Caco-2 (cell line): Measurements from ENCODE around the gene CREB1. TPM values are rescaled to one million over a fixed set of nuclear protein-coding genes. Genes with fewer than 3 reads are reported as not detected.

Experiments used
- BruUV-seq: library from RNA; stranded (reverse); fragments of 400-500 nt; replicated peaks from 2 replicates; lab custom pipeline; 2021; lab: Mats Ljungman, UMichigan
- CTCF ChIA-PET: fragments of 300-600 bp; sonication (Branson Sonifier 250); formaldehyde crosslinking; loops from one replicate; lab custom pipeline; 2022; ENCODE audit warnings: antibody characterized with exemption; lab: Charles Lee
- POLR2A ChIA-PET: fragments of 300-600 bp; sonication (Branson Sonifier 250); formaldehyde crosslinking; loops from one replicate; lab custom pipeline; 2022; ENCODE audit warnings: antibody characterized with exemption; lab: Charles Lee
- DNase-seq, 2 experiments: peaks; one replicate each; pipeline versions ENCODE4 v3.0.0 to v3.0.0-alpha.2; 2020 to 2022
- H3K27me3 ChIP-seq: replicated peaks from 2 replicates; pipeline ENCODE4 v1.6.0; 2011; ENCODE audit warnings: low read length; ENCODE audit not compliant: control insufficient read depth, insufficient read depth
- H3K36me3 ChIP-seq: 2 replicates; pipeline ENCODE4 v1.5.1; 2011; ENCODE audit warnings: low read length; ENCODE audit not compliant: control insufficient read depth, insufficient read depth
- H3K4me1 ChIP-seq: fragments of 250-450 bp; sonication (Bioruptor Pico); 2 replicates; pipeline ENCODE4 v1.5.1; 2020; ENCODE audit warnings: mild to moderate bottlenecking
- H3K4me3 ChIP-seq: 2 replicates; pipeline ENCODE4 v1.5.1; 2011; ENCODE audit warnings: low read depth, mild to moderate bottlenecking, control low read depth, low read length
- H3K9me3 ChIP-seq: fragments of 250-450 bp; sonication (Bioruptor Pico); 2 replicates; pipeline ENCODE4 v1.5.1; 2020; ENCODE audit warnings: mild to moderate bottlenecking, moderate library complexity
- H3K27ac Mint-ChIP-seq: one replicate; pipeline ENCODE4 v1.8.0; 2022; ENCODE audit warnings: mixed read lengths; ENCODE audit not compliant: unreplicated experiment
- H3K27me3 Mint-ChIP-seq: one replicate; pipeline ENCODE4 v1.8.0; 2022; ENCODE audit warnings: mixed read lengths; ENCODE audit not compliant: insufficient read depth, unreplicated experiment
- H3K36me3 Mint-ChIP-seq: one replicate; pipeline ENCODE4 v1.8.0; 2022; ENCODE audit warnings: mild to moderate bottlenecking, mixed read lengths; ENCODE audit not compliant: insufficient read depth, unreplicated experiment
- H3K4me1 Mint-ChIP-seq: one replicate; pipeline ENCODE4 v1.8.0; 2022; ENCODE audit warnings: low read depth, mixed read lengths; ENCODE audit not compliant: unreplicated experiment
- H3K4me3 Mint-ChIP-seq: one replicate; pipeline ENCODE4 v1.8.0; 2022; ENCODE audit warnings: mild to moderate bottlenecking, moderate library complexity, mixed read lengths; ENCODE audit not compliant: unreplicated experiment
- H3K9me3 Mint-ChIP-seq: one replicate; pipeline ENCODE4 v1.8.0; 2022; ENCODE audit warnings: mixed read lengths; ENCODE audit not compliant: unreplicated experiment
- CTCF ChIP-seq, 2 experiments: fragments of 200-600 bp in 1 of 2; IDR thresholded peaks; 1 replicate in 1 of 2; 2 replicates in 1 of 2; pipeline versions ENCODE4 v1.5.1 to v1.8.0; 2011 to 2022; ENCODE audit warnings: antibody characterized with exemption in 1 of 2, control low read depth in 1 of 2, inconsistent platforms in 1 of 2, low read depth in 1 of 2, low read length in 1 of 2, mild to moderate bottlenecking in 1 of 2, moderate library complexity in 1 of 2; ENCODE audit not compliant: insufficient read depth in 1 of 2, severe bottlenecking in 1 of 2, unreplicated experiment in 1 of 2
- intact Hi-C: fragments of 100-400 bp; cut with micrococcal nuclease; formaldehyde crosslinking; loops from one replicate; pipeline ENCODE4 v1.10.0; 2022; ENCODE audit not compliant: unreplicated experiment
- total RNA-seq: library from RNA; stranded (reverse); gene quantifications from 2 replicates; pipeline ENCODE4 v1.2.3, GENCODE V29; 2022

Gene CREB1
- total RNA-seq, 1 experiment from 2014 or later = 59.0 TPM

GRCh38 chr2:207614824-207615223, 85.1 kb downstream of the CREB1 start:
- DNase-seq = no peak
- H3K27ac Mint-ChIP-seq = no peak overlapping the region
- no peaks in the 10 kb centered on the region for H3K27me3 Mint-ChIP-seq
- Histone ChIP-seq H3K4me1 (peaks cover 15% of the 10 kb centered on the region), H3K4me3 (no peak overlapping the region), H3K36me3 (peaks cover 2% of the 10 kb centered on the region), H3K9me3 (no peaks in the 10 kb centered on the region), H3K27me3 (no peaks in the 10 kb centered on the region)
- H3K4me3 Mint-ChIP-seq = no peak overlapping the region
- H3K9me3 Mint-ChIP-seq = no peaks in the 10 kb centered on the region
- POLR2A ChIA-PET = no interaction called here
- H3K36me3 Mint-ChIP-seq = peaks cover 43% of the 10 kb centered on the region
- peaks cover 13% of the 10 kb centered on the region for H3K4me1 Mint-ChIP-seq
- intact Hi-C loops = no loop called here
- CTCF ChIA-PET = no interaction called here
- BruUV-seq = no TSS peak
- no peak for TF ChIP-seq CTCF (IDR thresholded peaks at IDR 0.05; ENCODE audit: insufficient read depth in 1 of 2, low read depth in 1 of 2, low read length in 1 of 2, severe bottlenecking in 1 of 2, unreplicated experiment in 1 of 2)

- intact Hi-C loops = no loop called here
- Histone ChIP-seq H3K9me3 (no peaks in the 10 kb centered on the region), H3K27me3 (no peaks in the 10 kb centered on the region), H3K4me3 (no peak overlapping the region), H3K4me1 (peaks cover 15% of the 10 kb centered on the region), H3K36me3 (peaks cover 4% of the 10 kb centered on the region)
- TF ChIP-seq CTCF (IDR thresholded peaks at IDR 0.05; ENCODE audit: insufficient read depth in 1 of 2, low read depth in 1 of 2, low read length in 1 of 2, severe bottlenecking in 1 of 2, unreplicated experiment in 1 of 2) = no peak
- DNase-seq = no peak
- H3K27me3 Mint-ChIP-seq = no peaks in the 10 kb centered on the region
- peaks cover 13% of the 10 kb centered on the region for H3K4me1 Mint-ChIP-seq
- peaks cover 51% of the 10 kb centered on the region for H3K36me3 Mint-ChIP-seq
- no peak overlapping the region for H3K27ac Mint-ChIP-seq
- no peaks in the 10 kb centered on the region for H3K9me3 Mint-ChIP-seq
- ChIA-PET POLR2A (no interaction called here), CTCF (no interaction called here)
- no TSS peak for BruUV-seq
- no peak overlapping the region for H3K4me3 Mint-ChIP-seq
These were observed 86.4 kb downstream of the CREB1 start for GRCh38 chr2:207616185-207616584.

GRCh38 chr2:207617011-207617671, 87.4 kb downstream of the CREB1 start:
- Mint-ChIP-seq H3K4me1 (peaks cover 13% of the 10 kb centered on the region), H3K27me3 (no peaks in the 10 kb centered on the region), H3K9me3 (no peaks in the 10 kb centered on the region), H3K27ac (peak overlapping the region; percentile 33), H3K36me3 (peaks cover 60% of the 10 kb centered on the region), H3K4me3 (no peak overlapping the region)
- DNase-seq = no peak
- intact Hi-C loops = no loop called here
- Histone ChIP-seq H3K36me3 (peaks cover 4% of the 10 kb centered on the region), H3K4me3 (no peak overlapping the region), H3K27me3 (no peaks in the 10 kb centered on the region), H3K4me1 (peaks cover 15% of the 10 kb centered on the region), H3K9me3 (no peaks in the 10 kb centered on the region)
- ChIA-PET POLR2A (interaction anchor here (0.5 kb wide), 1 partner anchor 94 kb away, joined by 3 read pairs; the partner anchor contains the start of gene CCNYL1), CTCF (no interaction called here)
- TF ChIP-seq CTCF (IDR thresholded peaks at IDR 0.05; ENCODE audit: insufficient read depth in 1 of 2, low read depth in 1 of 2, low read length in 1 of 2, severe bottlenecking in 1 of 2, unreplicated experiment in 1 of 2) = no peak
- no TSS peak for BruUV-seq
